Keratinocyte (primary cell): ENCODE data around the gene EFTUD2.

Experiments
- EZH2 ChIP-seq: IDR thresholded peaks from one replicate; pipeline ENCODE4 v1.6.1; 2012; ENCODE audit warnings: inconsistent platforms, mild to moderate bottlenecking, low read length, moderate library complexity
- TF ChIP-seq, protein P1 (sequence below), 3 experiments: IDR thresholded peaks in 1 of 3; conservative IDR thresholded peaks in 1 of 3; optimal IDR thresholded peaks in 1 of 3; 2 replicates in 2 of 3; 3 replicates in 1 of 3; pipeline versions ENCODE3 to v1.5.1; 2011; ENCODE audit warnings: low read length in 3 of 3, mild to moderate bottlenecking in 3 of 3, moderate library complexity in 2 of 3, control low read depth in 1 of 3, inconsistent platforms in 1 of 3; ENCODE audit not compliant: insufficient read depth in 2 of 3; ENCODE audit errors: extremely low read depth in 1 of 3

DNA sequence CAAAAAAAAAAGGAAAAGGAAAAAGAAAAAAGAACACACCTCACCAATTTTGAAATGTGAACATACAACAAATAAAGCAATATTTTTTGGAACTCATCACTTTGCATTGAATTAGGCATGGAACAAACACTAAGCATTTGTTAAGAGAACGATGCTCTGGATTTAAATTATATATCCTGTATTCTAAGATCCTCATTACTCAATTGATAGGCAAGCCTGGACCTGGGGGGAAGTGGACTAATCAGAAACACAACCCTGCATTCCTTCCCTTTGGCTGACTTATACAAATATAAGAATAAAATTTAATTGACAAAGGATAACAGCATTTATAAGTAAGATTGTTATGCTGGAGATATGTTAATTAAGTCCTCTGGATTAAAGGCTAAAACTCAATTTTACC lies 71.4 kb downstream of the EFTUD2 start:
- TF ChIP-seq, protein P1, sequence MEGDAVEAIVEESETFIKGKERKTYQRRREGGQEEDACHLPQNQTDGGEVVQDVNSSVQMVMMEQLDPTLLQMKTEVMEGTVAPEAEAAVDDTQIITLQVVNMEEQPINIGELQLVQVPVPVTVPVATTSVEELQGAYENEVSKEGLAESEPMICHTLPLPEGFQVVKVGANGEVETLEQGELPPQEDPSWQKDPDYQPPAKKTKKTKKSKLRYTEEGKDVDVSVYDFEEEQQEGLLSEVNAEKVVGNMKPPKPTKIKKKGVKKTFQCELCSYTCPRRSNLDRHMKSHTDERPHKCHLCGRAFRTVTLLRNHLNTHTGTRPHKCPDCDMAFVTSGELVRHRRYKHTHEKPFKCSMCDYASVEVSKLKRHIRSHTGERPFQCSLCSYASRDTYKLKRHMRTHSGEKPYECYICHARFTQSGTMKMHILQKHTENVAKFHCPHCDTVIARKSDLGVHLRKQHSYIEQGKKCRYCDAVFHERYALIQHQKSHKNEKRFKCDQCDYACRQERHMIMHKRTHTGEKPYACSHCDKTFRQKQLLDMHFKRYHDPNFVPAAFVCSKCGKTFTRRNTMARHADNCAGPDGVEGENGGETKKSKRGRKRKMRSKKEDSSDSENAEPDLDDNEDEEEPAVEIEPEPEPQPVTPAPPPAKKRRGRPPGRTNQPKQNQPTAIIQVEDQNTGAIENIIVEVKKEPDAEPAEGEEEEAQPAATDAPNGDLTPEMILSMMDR (optimal IDR thresholded peaks at IDR 0.05 in 1 of 3, IDR thresholded peaks at IDR 0.05 in 1 of 3, conservative IDR thresholded peaks at IDR 0.05 in 1 of 3; ENCODE audit: extremely low read depth in 1 of 3, insufficient read depth in 2 of 3, low read length in 3 of 3) = no peak
- TF ChIP-seq EZH2 = no peak
